Nephron progenitor cell (in vitro differentiated cells): ENCODE results near the gene RPRD2.

ENCODE experiments used
- DNase-seq: peaks from one replicate; pipeline ENCODE4 v3.0.0; 2021
- H3K27ac Mint-ChIP-seq: 2 replicates; pipeline ENCODE4 v1.8.0; 2021; ENCODE audit warnings: mild to moderate bottlenecking, moderate library complexity, mixed read lengths
- H3K27me3 Mint-ChIP-seq: 2 replicates; pipeline ENCODE4 v1.8.0; 2021; ENCODE audit warnings: mild to moderate bottlenecking, low read depth, mixed read lengths; ENCODE audit not compliant: poor library complexity
- H3K36me3 Mint-ChIP-seq: 2 replicates; pipeline ENCODE4 v1.8.0; 2021; ENCODE audit warnings: low read depth, mixed read lengths
- H3K4me1 Mint-ChIP-seq: 2 replicates; pipeline ENCODE4 v1.8.0; 2021; ENCODE audit warnings: mixed read lengths
- H3K4me3 Mint-ChIP-seq: 2 replicates; pipeline ENCODE4 v1.8.0; 2021; ENCODE audit warnings: mild to moderate bottlenecking, moderate library complexity, mixed read lengths
- H3K9me3 Mint-ChIP-seq: 2 replicates; pipeline ENCODE4 v1.8.0; 2021; ENCODE audit warnings: mild to moderate bottlenecking, moderate library complexity, mixed read lengths
- CTCF ChIP-seq: fragments of 200-600 bp; sonication (generic); IDR thresholded peaks from 2 replicates; pipeline ENCODE4 v1.5.0; 2021; ENCODE audit warnings: antibody characterized with exemption

The RPRD2 gene

DNA sequence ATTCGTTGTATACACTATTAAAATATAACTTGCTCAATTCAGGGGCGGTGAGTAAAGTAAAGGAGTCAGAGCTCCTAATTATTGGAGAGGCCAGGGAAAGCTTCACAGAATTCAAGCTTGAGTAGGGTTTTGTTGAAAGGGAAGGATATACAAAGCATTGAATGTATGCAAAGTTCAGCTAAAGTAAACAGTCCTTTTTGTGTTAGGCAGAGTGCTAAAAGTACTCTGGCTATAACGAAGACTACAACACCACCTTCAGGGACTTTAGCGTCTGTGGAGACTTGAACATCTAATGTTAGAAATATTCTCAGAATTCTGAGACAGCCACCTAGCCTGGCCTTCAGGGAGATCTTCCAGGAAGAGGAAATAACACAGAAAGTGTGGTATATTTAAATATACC is 152.7 kb downstream of the RPRD2 start:
- Mint-ChIP-seq H3K36me3 (peaks cover 15% of the 10 kb centered on the region), H3K27ac (no peak overlapping the region), H3K27me3 (no peaks in the 10 kb centered on the region), H3K4me3 (peak overlapping the region; percentile 82), H3K9me3 (no peaks in the 10 kb centered on the region), H3K4me1 (peaks cover 45% of the 10 kb centered on the region)
- DNase-seq, result no peak
- TF ChIP-seq CTCF, result no peak

GRCh38 chr1:150521196-150521968 is 157.4 kb downstream of the RPRD2 start:
- TF ChIP-seq CTCF, result no peak
- Mint-ChIP-seq H3K4me1 (peaks cover 11% of the 10 kb centered on the region), H3K4me3 (no peak overlapping the region), H3K27me3 (no peaks in the 10 kb centered on the region), H3K9me3 (no peaks in the 10 kb centered on the region), H3K27ac (no peak overlapping the region), H3K36me3 (no peaks in the 10 kb centered on the region)
- no peak for DNase-seq

DNA sequence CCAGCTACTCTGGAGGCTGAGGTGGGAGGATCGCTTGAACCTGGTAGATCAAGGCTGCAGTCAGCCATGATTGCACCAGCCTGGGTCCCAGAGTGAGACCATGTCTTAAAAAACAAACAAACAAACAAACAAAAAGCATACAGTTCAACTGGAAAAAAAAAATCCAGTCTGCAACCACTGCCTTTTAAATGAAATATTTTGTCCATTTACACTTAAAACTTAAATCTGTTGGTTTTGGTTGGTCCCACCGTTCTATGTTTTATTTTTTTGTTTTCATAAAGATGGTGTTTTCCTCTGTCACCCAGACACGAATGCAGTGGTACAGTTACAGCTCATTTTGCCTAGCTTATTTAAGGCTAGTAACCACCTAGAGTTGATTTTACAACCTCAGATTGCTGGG is 161.4 kb downstream of the RPRD2 start:
- H3K36me3 Mint-ChIP-seq, result no peaks in the 10 kb centered on the region
- H3K27me3 Mint-ChIP-seq, result no peaks in the 10 kb centered on the region
- no peak overlapping the region for H3K27ac Mint-ChIP-seq
- peaks cover 10% of the 10 kb centered on the region for H3K4me1 Mint-ChIP-seq
- no peak for DNase-seq
- no peak for TF ChIP-seq CTCF
- no peak overlapping the region for H3K4me3 Mint-ChIP-seq
- H3K9me3 Mint-ChIP-seq, result no peaks in the 10 kb centered on the region
